ENCODE results near the gene LRRC28.

DNA sequence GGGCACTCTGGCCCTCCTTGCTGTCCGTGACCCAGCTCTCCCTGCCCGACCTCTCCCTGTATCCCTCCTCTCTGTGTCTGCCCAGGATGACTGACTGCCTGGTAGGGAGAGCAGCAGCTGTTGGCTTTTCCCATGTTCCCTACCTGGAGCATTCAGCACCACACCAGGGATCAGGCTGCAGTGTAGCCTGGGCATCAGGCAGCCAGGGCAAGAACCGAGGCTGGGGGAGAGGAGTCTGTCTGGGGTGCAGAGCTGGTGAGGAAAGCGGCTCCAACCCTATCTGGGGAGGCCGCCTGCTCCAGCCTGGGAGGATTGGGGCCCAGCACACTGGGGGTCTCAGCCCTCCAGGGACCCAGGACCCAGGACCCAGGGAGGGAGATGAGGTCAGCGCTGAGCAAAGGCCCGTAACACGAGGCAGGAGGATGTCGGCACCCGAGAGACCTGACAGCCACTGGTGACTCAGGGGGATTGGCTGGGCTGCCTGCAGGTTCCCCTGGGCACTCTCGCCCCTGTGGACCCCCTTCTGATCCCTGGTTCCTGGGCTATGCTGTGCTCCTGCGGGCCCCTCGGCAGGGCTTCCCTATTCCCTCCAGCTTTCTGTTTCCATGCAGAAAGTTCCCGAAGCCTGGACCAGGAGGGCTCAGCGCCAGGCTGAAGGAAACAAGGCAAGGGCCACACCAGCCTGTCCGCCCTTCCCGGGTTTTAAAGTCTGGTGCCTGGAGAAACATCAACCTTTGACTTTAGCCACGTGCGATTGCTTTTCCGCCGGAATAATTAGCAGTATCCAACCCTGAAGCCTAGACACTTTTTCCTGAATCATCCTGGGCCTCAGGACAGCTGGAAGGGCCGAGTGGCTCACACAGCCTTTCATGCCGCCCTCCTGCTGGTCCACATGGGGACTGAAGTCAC lies 186.3 kb downstream of the LRRC28 start:
- TF ChIP-seq, protein P1, sequence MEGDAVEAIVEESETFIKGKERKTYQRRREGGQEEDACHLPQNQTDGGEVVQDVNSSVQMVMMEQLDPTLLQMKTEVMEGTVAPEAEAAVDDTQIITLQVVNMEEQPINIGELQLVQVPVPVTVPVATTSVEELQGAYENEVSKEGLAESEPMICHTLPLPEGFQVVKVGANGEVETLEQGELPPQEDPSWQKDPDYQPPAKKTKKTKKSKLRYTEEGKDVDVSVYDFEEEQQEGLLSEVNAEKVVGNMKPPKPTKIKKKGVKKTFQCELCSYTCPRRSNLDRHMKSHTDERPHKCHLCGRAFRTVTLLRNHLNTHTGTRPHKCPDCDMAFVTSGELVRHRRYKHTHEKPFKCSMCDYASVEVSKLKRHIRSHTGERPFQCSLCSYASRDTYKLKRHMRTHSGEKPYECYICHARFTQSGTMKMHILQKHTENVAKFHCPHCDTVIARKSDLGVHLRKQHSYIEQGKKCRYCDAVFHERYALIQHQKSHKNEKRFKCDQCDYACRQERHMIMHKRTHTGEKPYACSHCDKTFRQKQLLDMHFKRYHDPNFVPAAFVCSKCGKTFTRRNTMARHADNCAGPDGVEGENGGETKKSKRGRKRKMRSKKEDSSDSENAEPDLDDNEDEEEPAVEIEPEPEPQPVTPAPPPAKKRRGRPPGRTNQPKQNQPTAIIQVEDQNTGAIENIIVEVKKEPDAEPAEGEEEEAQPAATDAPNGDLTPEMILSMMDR (IDR thresholded peaks at IDR 0.05), result no peak
- no peak for TF ChIP-seq POLR2A (IDR thresholded peaks at IDR 0.05)
